GM19023 (cell line): ENCODE results near the gene CEACAM18.

Experiments
- ATAC-seq: cut with Tn5 transposase; IDR thresholded peaks from one replicate; pipeline ENCODE4 v1.9.1; 2021; ENCODE audit warnings: mild to moderate bottlenecking, moderate library complexity; ENCODE audit not compliant: unreplicated experiment

Gene CEACAM18

GRCh38 chr19:51525651-51526050 lies 47.3 kb downstream of the CEACAM18 start:
- ATAC-seq = no peak

GRCh38 chr19:51529301-51529700 lies 51.0 kb downstream of the CEACAM18 start:
- ATAC-seq = no peak

GRCh38 chr19:51530616-51531015 lies 52.3 kb downstream of the CEACAM18 start:
- ATAC-seq = no peak

- peak; percentile 62 for ATAC-seq
Measured at GRCh38 chr19:51531349-51532315, 53.3 kb downstream of the CEACAM18 start, which contains the start of gene SIGLEC6. Gene SIGLEC6 (minus strand): TSS chr19:51531670. CDS start chr19:51531648, 22 bp downstream.

GRCh38 chr19:51535535-51535934 lies 57.2 kb downstream of the CEACAM18 start:
- ATAC-seq = no peak

GRCh38 chr19:51539821-51540366 lies 61.6 kb downstream of the CEACAM18 start:
- no peak for ATAC-seq
